Activated CD4-positive, CD25-positive, alpha-beta regulatory T cell treated with anti-CD3 and anti-CD28 coated beads, Interleukin-2, amount 50 U/mL, for 16 hours (primary cell): ENCODE measurements around the gene TSGA10IP.

Experiments used
- DNase-seq: peaks from one replicate; pipeline ENCODE4 v3.0.0-alpha.2; 2020; ENCODE audit warnings: low read depth, low spot score

TSGA10IP gene

GRCh38 chr11:65976216-65977176 is 31.2 kb downstream of the TSGA10IP start:
- no peak for DNase-seq

- no peak for DNase-seq
These were observed 32.5 kb downstream of the TSGA10IP start for GRCh38 chr11:65977621-65978390.

- no peak for DNase-seq
These were observed 33.3 kb downstream of the TSGA10IP start for GRCh38 chr11:65978391-65979238.

- no peak for DNase-seq
These were observed 34.0 kb downstream of the TSGA10IP start for GRCh38 chr11:65979261-65979759.

- no peak for DNase-seq
These were observed 35.9 kb downstream of the TSGA10IP start for GRCh38 chr11:65981101-65981740.

GRCh38 chr11:65981972-65982823 is 36.9 kb downstream of the TSGA10IP start:
- DNase-seq = no peak

- DNase-seq = no peak
These were observed 37.7 kb downstream of the TSGA10IP start for GRCh38 chr11:65982824-65983588.

GRCh38 chr11:65983589-65983987 is 38.3 kb downstream of the TSGA10IP start:
- no peak for DNase-seq

GRCh38 chr11:65987336-65987735 is 42.1 kb downstream of the TSGA10IP start:
- DNase-seq = no peak

- peak; percentile 89 for DNase-seq
These were observed 43.7 kb downstream of the TSGA10IP start for GRCh38 chr11:65988791-65989592.

- no peak for DNase-seq
These were observed 46.8 kb downstream of the TSGA10IP start for GRCh38 chr11:65992056-65992455.

GRCh38 chr11:65997286-65997685 is 52.0 kb downstream of the TSGA10IP start:
- no peak for DNase-seq

- peak; percentile 87 for DNase-seq
These were observed 56.8 kb downstream of the TSGA10IP start, which contains the start of the genes BANF1 and EIF1AD for GRCh38 chr11:66001942-66002647. Gene BANF1, plus strand, starts transcription at chr11:66002503. Its CDS starts 748 bp downstream, at chr11:66003251. Gene EIF1AD, minus strand, starts transcription at chr11:66002157. Its CDS starts 1,768 bp downstream, at chr11:66000389.

- DNase-seq = no peak
These were observed 57.5 kb downstream of the TSGA10IP start for GRCh38 chr11:66002648-66003225.

- no peak for DNase-seq
These were observed 58.0 kb downstream of the TSGA10IP start for GRCh38 chr11:66003291-66003690.

- DNase-seq = no peak
These were observed 58.9 kb downstream of the TSGA10IP start for GRCh38 chr11:66004186-66004585.
